ENCODE results near the gene CDH4.

CDH4 gene

DNA sequence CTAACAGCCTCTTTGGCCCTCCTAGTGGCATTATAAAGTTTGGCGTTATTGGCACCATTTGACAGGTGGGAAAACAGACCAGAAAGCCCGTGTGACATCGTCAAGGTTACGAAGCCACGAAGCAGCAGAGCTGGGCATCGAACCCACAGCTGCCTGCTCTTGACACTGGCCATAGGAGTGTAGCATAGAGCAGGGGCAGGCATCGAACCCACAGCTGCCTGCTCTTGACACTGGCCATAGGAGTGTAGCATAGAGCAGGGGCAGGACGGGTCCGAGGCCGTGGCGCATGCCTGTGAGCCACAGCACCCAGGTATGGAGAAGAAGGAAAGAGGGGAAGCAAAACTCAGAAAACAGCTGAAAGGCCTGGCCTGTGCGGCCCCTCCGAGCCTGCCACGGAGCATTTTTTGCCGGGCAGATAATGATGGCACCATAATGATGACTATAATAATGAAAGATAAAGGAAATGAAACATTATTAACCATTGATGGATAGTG lies 33.1 kb downstream of the CDH4 start:
- DNase-seq = no peak

DNA sequence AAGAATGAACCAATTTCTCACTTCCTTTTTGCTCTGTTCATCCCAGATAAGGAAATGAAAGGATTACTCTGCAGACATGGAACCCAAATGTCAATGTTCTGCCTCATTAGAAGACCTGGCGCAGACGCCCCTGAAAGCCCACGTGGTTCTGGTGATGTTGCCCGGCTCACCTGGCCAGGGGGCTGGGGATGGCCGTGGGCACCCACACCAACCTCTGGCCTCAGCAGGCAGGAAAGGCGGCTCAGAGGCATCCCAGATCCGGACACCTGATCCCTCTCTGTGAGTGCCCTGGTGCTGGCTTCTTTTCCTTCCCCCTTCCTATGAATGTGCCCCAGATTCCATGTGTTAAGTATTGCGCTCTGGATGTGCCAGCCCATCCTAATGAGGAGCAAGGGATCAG lies 33.6 kb downstream of the CDH4 start:
- no peak for DNase-seq

DNA sequence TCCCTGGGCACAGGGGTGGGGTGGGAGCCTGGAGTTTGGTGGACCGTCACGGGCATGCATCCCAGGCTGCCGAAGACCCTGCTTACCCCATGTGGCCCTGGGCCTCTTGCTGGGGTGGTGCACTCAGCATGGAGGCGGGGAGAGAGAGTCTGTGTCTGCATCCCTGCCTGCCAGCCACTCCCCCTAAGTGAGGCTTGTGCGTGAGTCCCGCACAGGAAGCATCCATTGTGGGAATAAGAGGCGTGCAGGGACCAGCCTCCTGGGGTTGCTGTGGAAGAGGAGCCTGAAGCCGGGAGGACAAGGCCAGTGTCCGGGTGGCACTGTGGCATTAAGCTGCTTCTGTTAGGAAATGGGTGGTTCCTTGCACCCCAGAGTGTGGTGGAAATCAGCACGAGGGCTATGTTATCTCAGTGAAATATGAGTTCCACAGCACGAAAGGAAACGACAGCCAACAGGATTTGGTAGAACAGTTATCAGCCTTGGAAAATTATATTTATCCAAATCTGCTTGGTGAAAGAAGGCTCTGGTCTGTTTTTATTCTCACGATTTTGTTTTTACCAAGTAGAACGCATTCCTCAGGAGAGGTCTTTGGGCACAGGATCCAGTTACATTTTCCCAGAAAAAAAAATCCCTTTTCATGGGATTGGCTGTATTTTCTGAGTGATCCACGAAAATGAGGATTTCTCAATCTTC lies 35.7 kb downstream of the CDH4 start:
- no peak for DNase-seq

DNA sequence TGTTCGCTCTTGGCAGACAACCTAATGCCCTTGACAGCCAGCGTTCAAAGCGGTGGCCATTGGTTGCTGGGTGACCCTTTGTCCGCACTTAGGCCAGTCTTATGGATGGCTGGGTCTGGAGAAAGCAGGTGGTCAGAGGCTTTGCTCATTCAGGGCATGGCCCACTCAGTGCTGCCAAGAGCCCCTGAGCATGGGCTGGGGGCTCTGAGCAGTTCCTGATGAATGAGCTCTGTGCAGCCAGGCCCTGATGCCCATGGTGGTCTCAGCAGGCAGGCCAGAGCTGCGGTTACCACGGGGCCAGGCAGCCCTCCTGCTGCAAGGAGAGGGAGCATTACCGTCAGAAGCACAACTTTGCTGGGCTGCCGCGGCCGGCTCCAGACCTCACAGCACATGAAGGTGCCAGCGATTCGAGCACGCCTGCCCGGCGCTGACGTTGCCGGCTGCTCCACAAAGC lies 36.3 kb downstream of the CDH4 start:
- DNase-seq = no peak

DNA sequence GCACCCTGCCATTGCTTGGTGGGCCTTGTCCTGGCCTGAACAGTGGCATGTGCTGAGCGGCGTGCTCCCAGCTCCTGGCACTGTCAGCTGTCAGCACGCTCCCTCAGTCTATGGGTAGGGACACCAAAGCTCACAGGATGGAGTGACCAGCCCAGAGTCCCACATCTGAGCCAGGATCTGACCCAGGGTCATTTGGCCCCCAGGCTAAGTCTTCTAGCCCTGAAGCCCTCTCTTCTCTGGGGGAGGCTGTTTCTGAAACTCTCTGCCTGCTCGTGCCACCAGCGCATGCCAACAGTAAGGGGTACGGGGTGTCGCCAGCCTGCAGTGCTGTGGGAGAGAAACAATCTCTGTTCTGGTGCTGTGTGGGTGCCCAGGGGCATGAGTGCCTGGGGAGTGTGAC lies 37.1 kb downstream of the CDH4 start:
- DNase-seq = no peak

DNA sequence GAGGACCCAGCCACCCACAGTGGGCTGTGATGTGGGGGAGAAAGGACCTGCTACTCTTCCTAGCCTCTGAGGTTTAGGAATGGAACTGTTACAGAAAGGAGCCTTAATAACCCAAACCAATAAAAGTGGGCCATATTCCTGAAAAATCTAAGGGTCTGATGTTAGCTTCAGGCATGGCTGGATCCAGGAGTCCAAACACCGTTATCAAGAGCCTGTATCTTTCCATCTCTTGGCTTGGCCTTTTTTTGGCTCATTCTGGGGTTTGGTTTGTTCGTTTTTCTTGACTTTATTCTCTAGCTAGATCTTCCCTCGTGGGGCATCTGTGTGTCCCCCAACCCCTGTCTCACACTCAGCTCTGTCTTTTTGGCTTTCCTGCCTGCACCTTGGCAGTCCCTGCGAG lies 38.7 kb downstream of the CDH4 start:
- no peak for DNase-seq

DNA sequence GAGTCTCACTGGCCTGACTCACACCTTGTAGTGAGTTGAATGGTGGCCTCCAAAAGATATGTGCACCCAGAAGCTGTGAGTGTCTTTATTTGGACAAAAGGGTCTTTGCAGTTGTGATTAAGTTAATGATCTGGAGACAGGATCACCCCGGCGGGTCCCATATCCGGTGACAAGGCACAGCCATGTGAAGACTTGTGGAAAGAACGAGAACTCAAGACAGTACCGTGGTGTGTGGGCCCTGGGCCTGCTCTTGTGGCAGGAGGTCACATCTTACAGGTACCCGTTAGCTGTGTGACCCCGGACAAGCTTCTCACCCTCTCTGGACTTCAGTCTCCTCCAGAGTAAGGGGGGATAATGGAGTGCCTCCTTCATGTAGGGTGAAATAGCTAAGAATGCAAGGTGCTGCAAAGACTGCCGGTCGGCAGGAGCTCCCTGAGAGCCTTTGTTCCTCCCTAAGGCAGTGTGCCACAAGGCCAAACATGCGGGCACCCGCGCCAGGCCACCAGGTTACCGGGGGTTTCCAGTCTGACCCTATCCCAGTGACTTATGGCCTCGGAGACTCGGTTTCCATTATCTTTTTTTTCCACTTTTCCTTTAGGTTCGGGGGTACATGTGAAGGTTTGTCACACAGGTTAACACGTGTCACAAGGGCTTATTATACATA lies 39.2 kb downstream of the CDH4 start:
- DNase-seq = no peak

DNA sequence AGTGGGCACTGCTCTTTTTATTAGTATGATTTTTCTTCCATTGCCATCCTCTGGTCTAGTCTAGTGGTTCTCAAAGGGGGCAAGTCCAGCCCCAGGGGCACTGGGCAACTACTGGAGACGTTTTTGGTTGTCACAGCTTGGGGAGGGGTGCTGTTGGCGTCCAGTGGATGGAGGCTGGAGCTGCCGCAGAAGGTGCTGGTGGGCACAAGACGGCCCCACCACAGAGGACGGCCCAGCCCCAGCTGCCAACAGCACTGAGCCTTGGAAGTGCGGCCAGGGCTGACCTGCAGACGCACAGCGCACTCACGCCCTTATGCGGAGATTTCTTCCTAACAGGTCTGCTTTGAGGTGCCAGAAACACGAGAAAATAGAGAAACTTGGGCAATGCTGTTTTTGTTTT lies 40.3 kb downstream of the CDH4 start:
- no peak for DNase-seq

DNA sequence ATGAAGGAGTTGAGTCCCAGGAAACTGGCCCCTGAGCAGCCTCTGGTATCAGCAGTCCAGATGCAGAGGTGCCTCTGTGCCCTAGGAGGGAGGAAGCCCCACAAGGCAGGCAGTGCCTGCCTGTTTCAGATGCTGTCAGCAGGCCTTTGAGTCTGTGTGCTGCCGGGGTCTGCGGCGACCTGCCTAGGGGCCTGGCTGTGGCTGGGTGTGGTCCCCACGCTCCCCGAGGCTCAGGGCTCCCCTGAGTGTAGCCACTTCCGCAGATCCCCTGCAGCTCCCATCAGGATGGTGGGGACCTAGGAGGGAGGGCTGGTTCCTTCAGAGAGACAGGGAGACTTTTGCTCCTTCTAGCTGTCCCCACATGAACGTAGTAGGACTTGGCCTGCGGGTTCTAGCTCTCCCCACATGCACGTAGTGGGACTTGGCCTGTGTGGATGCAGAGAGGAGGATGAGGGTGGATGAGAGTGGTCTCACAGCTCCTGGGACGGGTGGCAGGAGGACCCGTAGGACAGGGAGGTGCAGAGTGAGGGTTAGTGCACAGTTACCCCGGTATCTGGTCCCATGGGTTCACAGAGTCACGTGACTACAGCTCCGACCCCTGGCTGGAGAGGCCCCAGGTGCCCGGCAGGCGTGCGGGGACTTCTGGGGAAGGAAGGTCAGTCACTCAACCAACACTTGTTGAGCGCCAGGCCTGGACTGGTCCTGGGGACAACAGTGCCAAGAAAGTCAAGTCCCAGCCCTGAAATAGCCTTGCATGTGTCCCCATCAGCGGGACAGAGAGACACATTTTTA lies 41.0 kb downstream of the CDH4 start:
- no peak for DNase-seq

DNA sequence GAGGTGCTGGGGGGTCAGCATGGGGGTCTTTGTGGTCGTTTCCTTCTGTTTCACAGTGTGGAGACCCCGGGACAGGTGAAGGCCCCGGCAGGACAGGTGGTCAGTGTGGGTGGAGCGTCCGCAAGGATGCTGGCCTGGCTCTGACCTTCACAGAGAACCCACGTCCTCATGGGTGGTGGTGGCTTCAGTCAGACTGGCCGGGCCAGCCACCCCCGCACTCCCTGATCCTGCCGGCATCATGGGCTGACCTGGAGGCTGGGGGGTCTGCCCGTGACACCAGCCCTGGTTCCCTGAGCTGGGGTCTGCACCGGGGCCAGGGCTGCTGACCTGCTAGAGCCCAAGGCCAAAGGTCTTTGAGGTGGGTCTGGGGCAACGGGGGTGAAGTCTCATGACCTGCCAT lies 41.9 kb downstream of the CDH4 start:
- no peak for DNase-seq

DNA sequence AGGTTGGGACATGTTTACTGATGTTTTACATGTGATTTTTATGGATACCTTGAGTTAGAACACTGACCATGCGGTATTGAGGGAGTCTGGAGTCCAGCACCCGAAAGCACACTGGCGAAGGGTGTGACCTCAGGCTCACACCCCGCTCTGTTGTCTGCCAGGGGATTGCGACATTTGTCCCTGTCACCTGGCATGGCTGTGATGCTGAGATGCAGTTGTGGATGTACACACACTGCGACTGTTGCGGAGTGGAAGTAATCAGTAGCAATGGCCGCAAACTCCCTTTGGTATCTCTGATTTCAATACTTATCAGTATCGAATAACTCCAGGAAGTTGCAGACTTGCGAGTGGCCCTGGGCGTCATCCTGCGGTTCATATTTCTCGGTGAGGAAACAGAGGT lies 43.2 kb downstream of the CDH4 start:
- no peak for DNase-seq

DNA sequence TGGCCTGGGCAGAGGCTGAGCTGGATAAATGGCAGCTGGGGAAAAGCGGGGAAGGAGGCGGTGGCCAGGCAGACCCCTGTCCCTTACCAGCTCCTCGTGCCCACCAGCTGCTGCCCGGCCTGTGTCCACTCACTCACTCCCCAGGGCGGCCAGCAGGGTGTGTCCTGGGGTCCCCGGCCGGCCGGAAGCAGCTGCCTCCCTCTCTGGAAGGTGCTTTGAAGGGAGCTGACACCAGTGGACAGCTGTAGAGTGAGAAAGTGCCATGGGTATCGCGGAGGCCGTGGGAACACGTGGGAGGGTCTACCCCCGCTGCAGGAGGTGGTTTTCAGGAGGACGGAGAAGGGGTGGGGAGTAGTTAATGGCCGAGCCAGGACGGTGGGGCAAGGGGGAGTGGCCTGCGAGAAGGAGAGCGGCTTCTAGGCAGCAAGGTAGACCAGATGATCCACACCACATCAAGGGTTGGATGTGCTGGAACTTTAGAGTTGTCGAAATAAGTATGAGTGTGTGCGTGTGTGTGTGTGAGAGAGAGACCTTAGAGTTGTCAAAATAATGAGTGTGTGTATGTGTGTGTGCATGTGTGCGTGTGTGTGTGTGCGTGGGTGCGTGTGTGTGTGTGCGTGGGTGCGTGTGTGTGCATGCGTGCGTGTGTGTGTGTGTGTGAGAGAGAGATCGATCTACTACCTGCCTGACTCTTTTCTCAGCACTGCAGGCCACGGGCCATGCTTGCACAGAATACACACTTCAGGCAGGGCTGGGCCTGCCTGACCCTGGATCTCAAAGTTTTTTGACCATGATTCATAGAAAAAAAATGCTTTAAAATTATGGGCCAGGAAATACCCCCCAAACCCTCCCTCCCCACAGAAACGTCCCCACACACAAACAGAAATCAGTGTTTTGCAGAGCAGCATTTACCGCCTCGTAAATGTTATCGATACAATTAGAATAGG lies 43.9 kb downstream of the CDH4 start:
- no peak for DNase-seq

DNA sequence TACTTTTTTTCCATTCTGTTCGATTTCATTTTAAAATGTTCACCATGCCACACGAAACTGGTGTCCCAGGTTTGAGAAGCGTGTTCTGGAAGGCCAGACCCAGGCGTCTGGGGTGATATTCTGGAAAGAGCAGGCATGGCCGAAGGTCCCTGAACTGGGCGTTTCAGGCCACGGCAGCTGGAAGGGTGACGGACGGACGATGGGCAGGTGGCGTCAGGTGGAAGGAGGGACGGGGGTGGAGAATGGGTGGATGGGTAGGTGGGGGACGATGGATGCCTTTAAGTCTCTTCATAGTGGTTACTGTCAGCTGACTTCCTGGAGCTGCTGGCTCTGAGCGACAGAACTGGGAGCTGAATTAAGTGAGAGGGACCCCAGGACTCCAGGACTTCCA lies 44.6 kb downstream of the CDH4 start:
- no peak for DNase-seq

DNA sequence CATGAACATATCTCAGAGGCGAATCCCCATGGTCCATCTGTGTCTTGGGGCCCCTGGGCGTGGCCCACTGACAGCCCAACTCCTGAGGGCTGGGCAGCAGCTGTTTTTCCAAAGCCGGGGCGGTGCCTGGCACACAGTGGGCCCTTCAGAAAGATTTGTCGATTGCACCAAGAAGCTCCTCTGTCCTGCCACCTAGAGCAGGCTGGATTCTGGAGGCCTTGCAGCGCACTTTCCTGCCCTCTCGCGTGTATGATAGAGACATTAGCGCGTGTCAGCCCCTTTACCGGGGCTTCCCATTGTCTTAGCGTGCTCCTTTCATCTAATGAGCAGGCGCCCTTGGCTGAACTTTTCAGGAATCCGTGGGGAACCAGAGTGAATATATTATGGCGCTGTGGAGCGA lies 45.4 kb downstream of the CDH4 start:
- no peak for DNase-seq

DNA sequence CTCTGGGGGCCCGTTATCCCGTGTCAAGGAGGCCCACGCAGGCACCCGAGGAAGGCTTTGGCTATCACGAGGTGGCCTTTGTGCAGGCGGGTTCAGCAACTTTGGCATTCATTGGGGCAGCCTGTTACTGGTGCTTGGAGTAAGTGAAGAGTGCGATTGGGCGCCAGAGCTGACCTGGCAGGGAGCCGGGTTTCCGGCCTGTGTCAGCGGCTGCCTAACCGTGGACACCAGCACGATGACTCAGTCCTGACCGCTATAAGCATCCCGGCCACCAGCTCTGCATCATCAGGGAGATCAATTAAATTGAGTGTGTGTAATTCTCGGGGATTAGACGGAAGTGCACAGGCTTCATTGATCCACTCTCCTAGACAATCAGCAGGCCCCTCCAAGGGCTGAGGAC lies 45.9 kb downstream of the CDH4 start:
- no peak for DNase-seq

DNA sequence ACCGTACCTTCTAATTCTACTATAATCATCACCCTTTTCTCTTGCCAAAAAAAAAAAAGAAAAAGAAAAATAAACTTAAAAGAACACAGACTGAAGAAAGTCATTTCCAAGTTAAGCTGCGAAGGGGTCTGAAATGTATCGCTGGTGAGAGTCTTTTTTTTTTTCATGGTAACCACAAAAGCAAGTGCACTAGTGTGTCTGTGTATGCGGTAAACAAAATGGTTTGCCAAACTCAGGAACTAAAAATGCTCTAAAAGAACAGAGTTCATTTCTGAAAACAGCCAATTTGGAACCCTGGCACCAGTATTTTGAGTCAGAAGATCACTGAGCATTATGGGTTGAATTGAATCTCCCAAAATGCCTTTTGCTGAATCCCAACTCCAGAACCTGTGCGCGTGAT lies 46.6 kb downstream of the CDH4 start:
- DNase-seq = no peak

DNA sequence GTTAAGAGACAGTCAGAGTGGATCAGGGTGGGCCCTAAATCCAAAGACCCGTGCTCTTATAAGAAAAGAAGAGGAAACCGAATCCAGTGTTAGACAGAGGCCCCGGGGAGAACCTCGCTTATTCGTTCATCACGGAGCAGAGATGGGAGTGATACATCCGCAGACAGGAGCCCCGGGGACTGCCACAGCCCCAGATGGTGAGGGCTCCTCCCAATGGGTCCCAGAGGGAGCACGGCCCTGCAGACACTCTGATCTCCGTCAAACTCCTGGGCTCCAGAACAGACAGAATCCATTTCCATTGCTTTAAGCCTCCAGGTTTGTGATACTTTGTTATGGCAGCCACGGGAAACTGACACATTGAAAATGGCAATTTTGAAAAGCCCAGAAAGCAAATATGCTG lies 47.0 kb downstream of the CDH4 start:
- DNase-seq = no peak

DNA sequence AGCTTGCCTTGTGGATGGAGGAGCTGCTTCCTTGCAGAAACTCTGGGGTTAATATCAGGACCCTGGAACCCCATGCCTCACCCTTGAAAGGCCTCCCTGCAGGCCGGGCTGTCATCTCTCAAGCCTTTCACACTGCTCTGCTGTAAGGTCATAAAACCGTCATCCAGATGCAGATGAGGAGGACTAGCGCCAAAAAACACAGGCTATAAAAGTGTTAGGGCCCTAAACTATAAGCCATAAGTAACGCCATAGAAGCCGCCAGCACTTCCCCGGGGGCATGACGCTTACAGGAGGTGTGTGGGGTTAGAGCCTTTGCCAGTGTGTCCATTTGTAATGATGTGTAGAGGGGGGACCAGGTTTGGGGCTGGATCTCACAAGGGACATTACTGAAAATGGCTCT lies 47.6 kb downstream of the CDH4 start:
- DNase-seq = no peak

DNA sequence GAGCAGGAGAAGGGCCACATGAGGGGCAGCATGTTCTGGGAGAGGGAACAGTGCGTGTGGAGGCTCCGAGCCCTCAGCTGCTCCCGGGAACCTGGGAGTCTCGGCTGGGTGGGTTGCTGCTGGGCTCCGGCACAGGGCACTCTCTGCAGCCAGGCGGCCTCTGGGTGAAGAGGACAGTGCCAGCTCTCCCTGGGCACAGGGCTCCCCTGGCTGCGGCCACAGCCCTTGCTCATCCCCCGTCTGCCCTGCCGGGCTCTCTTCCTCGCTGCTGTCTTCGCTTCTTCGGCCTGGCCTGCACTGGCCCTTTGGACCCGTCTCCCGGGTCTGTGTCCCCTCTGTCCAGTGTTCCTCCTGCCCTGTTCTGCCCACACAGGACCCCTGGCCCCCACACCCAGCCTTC lies 48.2 kb downstream of the CDH4 start:
- no peak for DNase-seq

DNA sequence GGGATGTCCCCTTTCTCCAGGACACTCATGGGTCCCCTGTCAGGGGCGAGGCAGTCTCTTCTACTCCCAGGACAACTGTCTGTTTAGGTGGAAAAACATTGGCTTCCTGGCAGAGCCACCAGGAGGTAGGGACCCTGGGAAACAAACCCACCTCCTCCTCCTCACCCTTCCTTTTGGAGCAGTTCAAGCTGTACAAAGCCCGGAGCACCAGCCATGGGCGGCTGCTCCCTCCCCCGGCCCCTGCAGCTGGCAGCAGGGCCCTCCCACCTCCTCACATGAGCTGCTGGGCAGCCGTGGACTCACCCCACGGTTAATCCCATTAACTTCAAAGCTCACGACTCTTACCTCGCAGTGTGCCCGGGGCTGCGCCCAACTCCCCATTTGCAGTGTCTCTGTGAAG lies 48.6 kb downstream of the CDH4 start:
- DNase-seq = no peak

DNA sequence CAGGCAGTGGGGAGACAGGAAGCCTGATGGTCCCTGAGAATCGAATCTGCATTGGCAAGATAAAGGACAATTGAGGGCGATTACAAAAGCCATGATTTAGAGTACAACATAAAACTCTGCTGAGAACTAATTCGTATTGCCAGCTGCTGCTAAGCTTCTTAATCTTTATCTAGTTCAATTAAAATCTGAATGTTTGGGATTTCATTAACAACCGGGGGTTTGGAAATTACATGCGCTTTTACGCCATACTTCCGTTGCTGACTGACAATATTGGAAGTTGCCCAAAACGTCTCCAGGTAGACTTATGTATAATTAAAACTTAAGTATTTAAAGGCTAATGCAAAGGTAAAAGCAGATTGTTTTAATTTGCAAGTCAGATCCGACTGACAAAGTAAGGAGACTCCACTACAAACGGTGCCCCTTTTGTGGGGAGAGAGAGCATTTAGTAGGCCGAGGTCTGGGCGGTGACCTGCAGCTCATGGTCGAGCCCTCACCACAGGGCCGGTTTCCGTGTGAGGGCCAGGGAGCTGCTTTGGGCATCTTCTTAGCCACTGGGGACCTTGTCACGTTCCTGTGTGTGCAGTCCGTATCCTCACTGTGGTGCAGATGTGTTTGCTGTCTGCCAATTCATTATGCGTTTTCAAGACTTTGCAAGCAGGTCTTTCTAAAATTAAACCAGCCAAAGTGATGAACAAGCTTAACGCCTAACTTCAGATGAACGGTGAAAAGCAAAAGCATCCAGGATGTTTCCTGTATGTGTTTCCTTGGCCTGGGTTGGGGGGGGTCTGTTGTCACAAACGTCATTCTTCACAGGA lies 49.9 kb downstream of the CDH4 start:
- no peak for DNase-seq

DNA sequence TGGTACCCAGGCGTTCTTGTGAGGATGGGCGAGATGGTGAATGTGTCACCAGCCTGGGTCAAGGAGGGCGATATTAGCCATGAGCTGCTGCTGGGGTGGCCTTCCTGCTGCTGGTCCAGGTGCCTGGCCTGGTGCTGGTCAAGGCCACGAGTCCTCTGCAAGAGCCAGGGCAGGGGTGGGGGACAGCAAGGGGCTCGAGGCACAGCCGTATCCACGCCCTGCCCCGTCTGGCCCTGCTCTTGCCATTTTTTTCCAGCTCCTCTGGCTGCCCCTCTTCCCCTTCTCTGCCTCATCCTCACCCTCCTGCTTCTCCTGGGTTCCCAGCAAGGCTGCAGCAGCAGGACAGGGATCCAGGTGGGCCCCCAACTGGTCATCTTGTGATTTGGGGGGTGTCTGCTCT lies 51.2 kb downstream of the CDH4 start:
- DNase-seq = no peak
